ENCODE data around the gene COL9A2.

Gene COL9A2

GRCh38 chr1:40313329-40313957, 3.6 kb downstream of the COL9A2 start:
- Histone ChIP-seq H3K27ac (no peak overlapping the region), H3K4me3 (no peak overlapping the region), H3K9me3 (no peaks in the 10 kb centered on the region), H3K4me1 (peaks cover 0 to 40% (median 31%) of the 10 kb centered on the region in 4 donors), H3K36me3 (no peaks in the 10 kb centered on the region), H3K27me3 (peaks cover 0 to 15% of the 10 kb centered on the region in 2 donors)
- TF ChIP-seq, protein P1, sequence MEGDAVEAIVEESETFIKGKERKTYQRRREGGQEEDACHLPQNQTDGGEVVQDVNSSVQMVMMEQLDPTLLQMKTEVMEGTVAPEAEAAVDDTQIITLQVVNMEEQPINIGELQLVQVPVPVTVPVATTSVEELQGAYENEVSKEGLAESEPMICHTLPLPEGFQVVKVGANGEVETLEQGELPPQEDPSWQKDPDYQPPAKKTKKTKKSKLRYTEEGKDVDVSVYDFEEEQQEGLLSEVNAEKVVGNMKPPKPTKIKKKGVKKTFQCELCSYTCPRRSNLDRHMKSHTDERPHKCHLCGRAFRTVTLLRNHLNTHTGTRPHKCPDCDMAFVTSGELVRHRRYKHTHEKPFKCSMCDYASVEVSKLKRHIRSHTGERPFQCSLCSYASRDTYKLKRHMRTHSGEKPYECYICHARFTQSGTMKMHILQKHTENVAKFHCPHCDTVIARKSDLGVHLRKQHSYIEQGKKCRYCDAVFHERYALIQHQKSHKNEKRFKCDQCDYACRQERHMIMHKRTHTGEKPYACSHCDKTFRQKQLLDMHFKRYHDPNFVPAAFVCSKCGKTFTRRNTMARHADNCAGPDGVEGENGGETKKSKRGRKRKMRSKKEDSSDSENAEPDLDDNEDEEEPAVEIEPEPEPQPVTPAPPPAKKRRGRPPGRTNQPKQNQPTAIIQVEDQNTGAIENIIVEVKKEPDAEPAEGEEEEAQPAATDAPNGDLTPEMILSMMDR (IDR thresholded peaks at IDR 0.05) = no peak
- no peak for DNase-seq
- intact Hi-C loops (cut with DNase I; ENCODE audit: low total_unique reads) = no loop called here

- Histone ChIP-seq H3K4me3 (no peak overlapping the region), H3K4me1 (peaks cover 0 to 46% (median 34%) of the 10 kb centered on the region in 4 donors), H3K27me3 (peaks cover 0 to 11% of the 10 kb centered on the region in 2 donors), H3K27ac (no peak overlapping the region), H3K36me3 (no peaks in the 10 kb centered on the region), H3K9me3 (no peaks in the 10 kb centered on the region)
- intact Hi-C loops (cut with DNase I; ENCODE audit: low total_unique reads) = no loop called here
- no peak for DNase-seq
- TF ChIP-seq, protein P1 (IDR thresholded peaks at IDR 0.05) = no peak
These were observed 4.6 kb downstream of the COL9A2 start for GRCh38 chr1:40312238-40313205.

GRCh38 chr1:40311692-40312091, 5.4 kb downstream of the COL9A2 start:
- intact Hi-C loops (cut with DNase I; ENCODE audit: low total_unique reads) = no loop called here
- H3K27me3 ChIP-seq = peaks cover 0 to 4% of the 10 kb centered on the region in 2 donors
- no peak overlapping the region for H3K4me3 ChIP-seq
- H3K36me3 ChIP-seq = no peaks in the 10 kb centered on the region
- peaks cover 0 to 39% (median 27%) of the 10 kb centered on the region in 4 donors for H3K4me1 ChIP-seq
- H3K27ac ChIP-seq = no peak overlapping the region
- TF ChIP-seq, protein P1 (IDR thresholded peaks at IDR 0.05) = no peak
- no peak for DNase-seq
- no peaks in the 10 kb centered on the region for H3K9me3 ChIP-seq

- Histone ChIP-seq H3K4me3 (no peak overlapping the region), H3K27me3 (no peaks in the 10 kb centered on the region), H3K4me1 (peaks cover 0 to 33% (median 21%) of the 10 kb centered on the region in 4 donors), H3K27ac (no peak overlapping the region), H3K36me3 (no peaks in the 10 kb centered on the region), H3K9me3 (no peaks in the 10 kb centered on the region)
- TF ChIP-seq, protein P1 (IDR thresholded peaks at IDR 0.05) = no peak
- intact Hi-C loops (cut with DNase I; ENCODE audit: low total_unique reads) = no loop called here
- DNase-seq = no peak
These were observed 6.0 kb downstream of the COL9A2 start for GRCh38 chr1:40310983-40311642.

GRCh38 chr1:40310129-40310461, 7.0 kb downstream of the COL9A2 start:
- Histone ChIP-seq H3K27me3 (no peaks in the 10 kb centered on the region), H3K9me3 (no peaks in the 10 kb centered on the region), H3K4me3 (no peak overlapping the region), H3K27ac (no peak overlapping the region), H3K4me1 (peaks cover 0 to 26% (median 15%) of the 10 kb centered on the region in 4 donors), H3K36me3 (no peaks in the 10 kb centered on the region)
- intact Hi-C loops (cut with DNase I; ENCODE audit: low total_unique reads) = no loop called here
- TF ChIP-seq, protein P1 (IDR thresholded peaks at IDR 0.05) = no peak
- DNase-seq = no peak

All from tibial artery (tissue), 4 donors.